GM21723 (cell line): ENCODE measurements around the gene SEMA3E.
"Not testable (repeated sequence)": the region's sequence is repeated elsewhere in the genome, so short reads cannot be mapped to it uniquely, and the experiment has no call there.

Experiments
- ATAC-seq: cut with Tn5 transposase; IDR thresholded peaks from one replicate; pipeline ENCODE4 v1.9.1; 2021; ENCODE audit warnings: mild to moderate bottlenecking, moderate library complexity; ENCODE audit not compliant: unreplicated experiment

The SEMA3E gene

DNA sequence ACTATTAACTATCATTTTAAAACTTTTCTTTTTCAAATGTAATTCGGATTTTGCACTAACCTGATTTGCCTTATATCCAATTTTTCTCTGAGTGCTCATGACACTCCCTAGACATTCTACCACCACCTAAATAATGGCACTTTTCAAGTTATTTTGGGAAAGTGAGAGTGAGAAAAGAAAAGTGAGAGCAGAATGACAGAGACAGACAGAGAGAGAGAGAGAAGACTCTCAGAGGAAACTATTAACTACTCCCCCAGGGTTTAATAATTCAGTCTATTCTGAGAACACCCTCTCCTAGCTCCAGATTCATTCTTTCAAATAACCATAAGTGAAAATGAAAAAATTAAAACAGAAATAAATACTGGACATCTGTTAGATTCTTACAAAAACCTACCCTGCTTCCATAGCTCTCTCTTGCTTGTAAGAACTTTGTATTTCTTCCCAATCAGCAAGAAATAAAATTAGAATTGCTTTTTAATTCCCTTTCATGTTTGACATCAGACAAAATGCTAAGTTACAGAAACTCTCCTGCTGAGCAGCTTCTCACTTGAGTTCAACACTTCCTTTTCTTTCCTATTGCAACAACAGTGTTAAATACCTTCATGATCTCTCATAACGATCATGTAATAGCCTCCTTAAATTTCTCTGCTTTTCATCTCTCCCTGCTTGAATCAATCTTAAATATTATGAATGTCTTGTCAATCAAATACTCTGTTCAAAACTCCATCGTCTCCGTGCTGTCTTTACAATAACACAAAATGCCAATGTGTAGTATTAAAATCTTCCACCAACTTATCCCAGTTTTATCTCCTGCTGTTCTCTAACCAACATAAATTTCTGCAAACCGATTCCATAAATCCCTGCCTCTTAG, 191.7 kb downstream of the SEMA3E start:
- ATAC-seq: no peak

DNA sequence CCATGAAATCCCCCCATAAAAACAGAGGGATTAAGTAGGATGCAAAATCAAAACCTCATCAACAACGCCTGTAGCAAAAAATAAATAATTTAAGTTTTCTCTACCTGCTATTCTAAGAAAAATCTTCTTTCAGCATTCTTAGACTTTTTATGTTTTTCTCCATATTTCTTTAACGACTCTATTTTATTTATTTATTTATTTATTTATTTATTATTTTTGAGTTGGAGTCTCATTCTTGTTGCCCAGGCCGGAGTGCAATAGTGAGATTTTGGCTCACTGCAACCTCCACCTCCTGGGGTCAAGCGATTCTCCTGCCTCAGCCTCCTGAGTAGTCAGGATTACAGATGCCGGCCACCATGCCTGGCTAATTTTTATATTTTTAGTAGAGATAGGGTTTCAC, 192.5 kb downstream of the SEMA3E start:
- ATAC-seq: no peak

- no peak for ATAC-seq
Measured at GRCh38 chr7:83455612-83456011, 193.3 kb downstream of the SEMA3E start.

GRCh38 chr7:83452256-83452655, 196.7 kb downstream of the SEMA3E start:
- ATAC-seq: no peak

GRCh38 chr7:83451501-83452045, 197.4 kb downstream of the SEMA3E start:
- ATAC-seq: no peak

DNA sequence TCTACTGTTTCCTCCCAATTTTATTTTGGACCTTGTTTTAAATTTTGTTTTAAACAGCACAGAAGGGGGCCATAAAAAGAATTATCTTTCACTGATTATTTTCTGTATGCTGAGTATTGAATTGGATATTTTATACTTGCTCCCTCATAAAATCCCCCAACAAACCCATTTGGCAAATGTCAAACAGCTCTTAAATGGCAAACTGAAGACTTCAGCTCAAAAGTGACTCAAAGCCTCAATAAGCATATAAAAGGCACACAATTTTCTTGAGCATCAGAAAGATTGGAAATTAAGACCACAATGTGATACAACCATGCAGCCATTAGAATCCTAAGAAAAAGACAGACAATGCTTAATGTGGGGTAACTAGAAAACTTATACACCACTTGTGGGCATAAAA, 199.2 kb downstream of the SEMA3E start:
- ATAC-seq: no peak

DNA sequence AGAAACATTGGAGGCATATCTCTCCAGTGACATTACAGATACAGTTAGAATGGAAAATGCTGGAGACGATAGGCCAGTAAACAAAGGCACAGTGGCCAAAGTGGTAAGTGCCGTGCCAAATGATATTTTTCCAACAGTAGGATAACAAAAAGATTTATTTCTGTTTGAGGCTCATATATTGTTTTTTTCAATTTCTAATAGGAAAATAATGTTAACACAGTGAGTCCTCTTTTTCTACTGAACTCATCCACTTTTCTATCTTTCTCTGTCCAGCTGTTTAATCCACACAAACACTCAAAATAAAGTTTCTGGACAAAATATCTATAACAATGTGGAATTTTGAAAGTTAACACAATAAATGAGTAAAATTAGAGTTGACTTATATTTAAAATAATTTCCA, 201.3 kb downstream of the SEMA3E start:
- no peak for ATAC-seq

DNA sequence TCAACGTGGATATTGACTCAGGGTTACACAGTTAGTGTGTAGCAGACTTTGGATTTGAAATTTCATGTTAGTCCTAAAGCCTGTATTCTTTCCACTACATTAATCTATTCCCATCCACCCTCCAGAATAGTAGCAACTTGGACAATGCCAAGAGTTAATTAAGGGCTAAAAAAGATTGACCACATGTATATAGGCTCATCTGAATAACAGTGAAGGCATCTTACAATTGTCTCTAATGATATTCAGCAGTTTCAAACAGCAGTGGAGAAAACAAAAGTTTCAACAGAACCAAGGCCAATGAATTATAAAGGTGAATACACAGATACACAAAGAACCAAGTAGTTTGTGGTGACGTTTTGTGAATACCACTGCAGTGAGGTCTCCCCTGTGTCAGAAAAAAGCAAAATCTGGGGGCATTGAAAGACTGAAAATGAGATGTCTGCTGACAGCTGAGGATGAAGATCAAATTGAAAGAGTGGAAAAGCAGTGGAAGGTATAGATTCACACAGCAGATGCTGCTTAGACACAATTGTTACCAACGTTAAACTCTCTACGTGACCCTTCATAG, 202.8 kb downstream of the SEMA3E start:
- no peak for ATAC-seq

DNA sequence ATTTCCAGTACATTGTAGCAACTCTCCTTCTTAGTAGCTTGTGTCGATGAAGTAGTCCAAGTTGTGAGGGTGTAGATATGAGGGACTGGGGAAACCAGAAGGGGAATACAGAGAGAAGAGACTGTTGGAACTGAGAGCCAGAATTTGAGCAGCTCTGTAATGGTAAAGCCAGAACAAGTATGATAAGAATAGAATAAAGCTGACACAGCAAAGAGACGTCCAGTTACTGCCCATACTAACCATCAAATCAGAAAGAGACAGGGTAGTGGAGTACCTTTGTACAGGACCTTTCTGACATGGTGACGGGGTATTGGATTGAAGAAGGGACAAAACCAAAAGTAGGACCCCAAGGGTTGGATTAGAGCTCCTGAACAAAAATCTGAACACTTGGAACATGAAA, 206.0 kb downstream of the SEMA3E start:
- no peak for ATAC-seq

DNA sequence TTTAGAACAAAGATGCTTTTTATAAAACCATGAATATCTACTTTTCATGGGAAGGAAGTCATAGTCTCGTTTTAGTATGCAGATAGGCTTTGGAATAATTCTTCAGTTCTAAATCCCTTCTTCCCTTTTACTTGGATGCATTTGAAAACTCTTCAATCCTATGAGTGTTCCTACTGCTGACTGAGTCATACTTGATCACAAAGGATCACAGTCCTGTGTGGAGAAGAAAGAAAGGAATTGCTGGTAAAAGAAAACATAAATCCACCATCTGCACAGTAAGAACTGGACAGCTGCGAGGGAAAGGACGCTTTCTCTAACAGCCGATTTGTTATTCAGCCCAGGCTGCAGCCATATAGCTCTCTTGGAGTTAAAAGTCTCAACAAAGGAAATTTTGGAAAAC, 209.9 kb downstream of the SEMA3E start:
- no peak for ATAC-seq

DNA sequence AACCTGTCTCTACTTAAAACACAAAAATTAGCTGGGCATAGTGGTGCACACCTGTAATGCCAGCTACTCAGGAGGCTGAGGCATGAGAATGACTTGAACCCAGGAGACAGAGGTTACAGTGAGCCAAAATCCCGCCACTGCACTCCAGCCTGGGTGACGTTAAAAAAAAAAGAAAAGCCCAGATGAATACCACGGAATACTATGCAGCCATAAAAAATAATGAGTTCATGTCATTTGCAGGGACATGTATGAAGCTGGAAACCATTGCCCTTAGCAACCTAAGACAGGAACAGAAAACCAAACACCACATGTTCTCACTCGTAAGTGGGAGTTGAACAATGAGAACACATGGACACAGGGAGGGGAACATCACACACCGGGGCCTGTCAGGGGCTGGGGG, 218.7 kb downstream of the SEMA3E start:
- not testable (repeated sequence) for ATAC-seq

DNA sequence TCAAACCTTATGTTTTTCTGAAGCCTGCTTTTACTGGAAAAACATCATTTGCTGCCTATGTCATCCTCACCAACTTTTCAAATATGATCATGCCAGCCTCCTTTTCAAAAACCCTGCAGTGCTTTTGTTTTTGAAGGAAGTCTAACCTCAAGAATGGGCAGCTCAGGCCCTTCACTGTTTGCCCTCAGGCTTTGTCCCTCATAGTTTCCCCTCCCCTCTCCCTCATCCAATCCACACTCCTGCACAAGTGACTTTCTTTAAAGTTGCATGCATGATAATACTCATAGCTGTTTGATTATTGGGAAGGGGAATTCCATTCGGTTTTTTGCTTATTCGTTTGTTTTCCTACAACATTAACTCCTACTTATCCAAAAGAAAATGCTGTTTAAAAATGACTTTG, 219.4 kb downstream of the SEMA3E start:
- ATAC-seq: no peak

DNA sequence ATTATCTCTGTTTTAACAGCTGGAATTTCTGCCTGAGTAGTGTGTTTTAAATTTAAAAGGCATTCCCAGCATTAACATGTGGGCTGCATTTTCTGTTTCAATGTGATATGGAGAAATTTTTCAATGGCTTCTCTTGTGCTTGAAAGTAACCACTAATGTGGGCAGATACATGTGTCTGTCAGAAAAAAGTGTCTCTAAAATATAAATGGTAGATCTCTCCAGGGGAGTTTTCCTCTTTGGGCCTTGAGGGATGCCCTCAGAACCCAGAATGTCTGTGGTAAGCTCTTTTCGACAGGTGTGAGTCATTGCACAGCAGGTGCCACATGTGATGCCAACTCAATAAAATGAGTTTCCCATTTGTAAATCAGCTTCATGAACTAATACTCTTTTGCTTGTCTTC, 221.1 kb downstream of the SEMA3E start:
- no peak for ATAC-seq

- ATAC-seq: no peak
Measured at GRCh38 chr7:83426325-83426724, 222.6 kb downstream of the SEMA3E start.

DNA sequence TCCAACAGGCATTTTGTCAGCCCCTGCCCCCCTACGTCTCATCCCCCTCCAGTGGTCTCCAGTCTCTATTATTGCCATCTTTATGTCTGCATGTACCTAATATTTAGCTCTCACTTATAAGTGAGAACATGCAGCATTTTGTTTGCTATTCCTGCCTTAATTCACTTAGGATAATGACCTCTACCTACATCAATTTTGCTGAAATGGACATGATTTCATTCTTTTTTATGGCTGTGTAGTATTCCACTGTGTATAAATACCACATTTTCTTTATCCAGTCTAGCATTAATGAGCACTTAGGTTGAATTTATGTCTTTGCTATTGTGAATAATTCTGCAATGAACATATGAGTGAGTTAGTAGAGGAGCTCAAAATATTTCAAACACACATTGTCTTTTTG, 229.9 kb downstream of the SEMA3E start:
- no peak for ATAC-seq

DNA sequence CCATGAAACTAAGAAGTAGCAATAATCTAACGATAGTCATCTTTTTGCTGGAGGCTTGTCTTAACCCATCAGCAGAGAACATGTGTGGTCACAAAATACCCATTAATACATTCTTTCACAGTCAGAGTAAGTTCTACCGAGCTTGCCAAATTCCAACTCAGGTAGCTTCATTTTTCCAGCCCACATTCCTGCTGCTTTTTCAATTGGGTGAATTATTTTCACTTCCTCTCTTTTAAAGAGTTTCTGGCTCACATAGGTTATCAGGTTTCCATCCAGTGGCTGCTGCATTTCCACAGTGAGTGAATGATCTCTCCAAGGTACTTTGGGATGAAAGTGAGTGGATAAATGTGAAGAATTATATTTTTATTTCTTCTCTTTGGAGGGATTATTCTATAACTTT, 233.1 kb downstream of the SEMA3E start:
- no peak for ATAC-seq

DNA sequence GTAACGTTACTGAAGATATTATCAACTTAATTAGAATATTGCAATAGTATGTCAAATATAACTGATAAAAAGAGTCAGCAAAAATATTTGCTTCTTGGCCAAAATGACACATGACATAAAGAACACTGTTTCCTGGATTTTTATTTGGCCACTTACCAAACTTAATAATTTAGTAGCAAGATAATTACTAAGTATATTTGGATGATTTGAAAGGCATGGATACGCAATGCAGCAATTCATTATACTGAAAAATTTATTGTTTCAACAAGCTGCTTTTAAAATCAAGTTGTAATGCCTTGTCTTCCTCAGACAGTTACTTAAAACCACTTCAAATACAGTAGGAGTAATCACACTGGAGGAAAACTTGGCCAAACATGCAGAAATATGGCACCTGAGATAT, 234.0 kb downstream of the SEMA3E start:
- ATAC-seq: no peak

DNA sequence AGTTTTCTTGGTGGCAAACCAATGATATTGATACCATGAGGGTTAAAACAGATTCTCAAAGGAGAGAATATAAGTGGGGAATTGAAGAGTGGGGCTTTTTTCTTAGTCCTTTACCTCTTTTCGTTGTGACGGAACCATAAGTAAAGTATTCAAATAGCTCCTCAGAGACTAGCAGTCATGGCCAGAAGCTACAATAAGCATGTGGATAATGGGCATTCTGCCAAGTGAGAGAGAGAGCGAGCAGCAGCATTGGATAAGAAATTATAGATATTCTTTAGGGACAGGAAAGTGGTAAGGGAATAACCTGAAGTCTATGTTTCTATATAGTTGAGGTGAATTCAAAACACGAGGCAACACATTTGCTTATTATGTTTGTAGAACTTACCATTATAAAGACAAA, 235.1 kb downstream of the SEMA3E start:
- ATAC-seq: no peak

GRCh38 chr7:83413424-83413823, 235.5 kb downstream of the SEMA3E start:
- no peak for ATAC-seq

GRCh38 chr7:83410989-83411591, 237.8 kb downstream of the SEMA3E start:
- no peak for ATAC-seq

GRCh38 chr7:83394776-83395175, 254.2 kb downstream of the SEMA3E start:
- ATAC-seq: no peak

DNA sequence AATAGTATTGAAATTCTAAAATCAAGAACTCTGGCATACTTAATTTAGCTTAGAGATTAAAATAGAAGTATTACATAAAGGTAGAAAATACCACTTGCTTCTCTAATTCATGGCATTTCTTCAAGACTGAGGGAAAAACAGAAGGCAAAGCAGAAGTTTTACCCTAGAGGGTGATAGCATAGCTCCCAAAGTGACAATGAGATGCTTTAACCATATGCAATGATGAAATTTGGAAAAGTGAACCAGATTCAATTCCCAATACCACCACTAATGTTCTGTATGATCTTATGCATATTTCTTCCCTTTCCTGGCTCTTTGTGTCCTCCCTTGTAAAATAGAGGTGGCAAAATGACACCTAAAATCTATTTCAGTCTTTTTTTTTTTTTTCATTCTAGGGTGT, 260.5 kb downstream of the SEMA3E start:
- no peak for ATAC-seq
